Gastrocnemius medialis (tissue), 4 donors: Measurements from ENCODE around the gene GNAS-AS1. TPM values are rescaled to one million over a fixed set of nuclear protein-coding genes. Genes with fewer than 3 reads are reported as not detected.

Experiments
- ATAC-seq, 2 donors: fragments of 150-250 bp; one replicate each; pipeline ENCODE4 v1.9.1; 2016
- DNase-seq, 2 donors: peaks; one replicate each; pipeline ENCODE4 v3.0.0-alpha.2; 2019
- H3K27ac ChIP-seq, 4 donors: fragments of 200-600 bp; sonication (generic); 1 replicate in 1 of 4; 2 replicates in 3 of 4; pipeline ENCODE4 v1.5.1; 2016 to 2018; ENCODE audit warnings: mild to moderate bottlenecking in 2 of 4, moderate library complexity in 1 of 4
- H3K27me3 ChIP-seq, 3 donors: fragments of 200-600 bp; sonication (generic) in 2 of 3; 1 replicate in 1 of 3; 2 replicates in 2 of 3; pipeline versions ENCODE4 v1.5.1 to v1.6.0; 2016 to 2019; ENCODE audit warnings: mild to moderate bottlenecking in 1 of 3, moderate library complexity in 1 of 3
- H3K36me3 ChIP-seq, 2 donors: fragments of 200-600 bp; sonication (generic) in 1 of 2; one replicate each; pipeline ENCODE4 v1.5.1; 2017 to 2018
- H3K4me1 ChIP-seq, 2 donors: fragments of 200-600 bp; sonication (generic) in 1 of 2; one replicate each; pipeline ENCODE4 v1.5.1; 2016 to 2017; ENCODE audit warnings: mild to moderate bottlenecking in 2 of 2
- H3K4me3 ChIP-seq, 4 donors: fragments of 200-600 bp; sonication (generic) in 3 of 4; 1 replicate in 1 of 4; 2 replicates in 3 of 4; pipeline ENCODE4 v1.5.1; 2016 to 2019; ENCODE audit warnings: mild to moderate bottlenecking in 2 of 4
- H3K9me3 ChIP-seq, 3 donors: fragments of 200-600 bp; sonication (generic) in 2 of 3; 1 replicate in 1 of 3; 2 replicates in 2 of 3; pipeline ENCODE4 v1.5.1; 2016 to 2019
- POLR2A ChIP-seq, 2 donors: fragments of 450-650 bp; IDR thresholded peaks; one replicate each; pipeline ENCODE4 v1.6.1; 2017; ENCODE audit warnings: antibody characterized with exemption in 2 of 2, mild to moderate bottlenecking in 2 of 2, moderate library complexity in 2 of 2
- in situ Hi-C, 4 donors: fragments of 200-750 bp; cut with MboI; loops; one replicate each; pipeline versions ENCODE4 v1.15.0 to v1.8.0; 2017; ENCODE audit warnings: low sequenced_read_pairs in 4 of 4
- intact Hi-C: fragments of 100-400 bp; cut with DNase I; formaldehyde crosslinking; loops from one replicate; pipeline ENCODE4 v1.15.1; 2023; ENCODE audit warnings: low total_unique reads
- total RNA-seq, 4 donors: library from RNA; depleted of rRNA; stranded (reverse); fragments of >200 nt; gene quantifications; one replicate each; pipeline versions ENCODE4 v1.1.0 to v1.2.3, GENCODE V29; 2016
- TF ChIP-seq, protein P1 (sequence below), 5 experiments: fragments of 450-650 bp in 3 of 5; fragments of 200-600 bp in 2 of 5; sonication (generic) in 2 of 5; IDR thresholded peaks in 4 of 5; conservative IDR thresholded peaks in 1 of 5; 1 replicate in 4 of 5; 2 replicates in 1 of 5; pipeline ENCODE4 v1.5.1; 2016 to 2019; ENCODE audit warnings: antibody characterized with exemption in 5 of 5, mild to moderate bottlenecking in 3 of 5, moderate library complexity in 3 of 5

The GNAS-AS1 gene
- total RNA-seq, 4 donors from 2014 or later = not detected

DNA sequence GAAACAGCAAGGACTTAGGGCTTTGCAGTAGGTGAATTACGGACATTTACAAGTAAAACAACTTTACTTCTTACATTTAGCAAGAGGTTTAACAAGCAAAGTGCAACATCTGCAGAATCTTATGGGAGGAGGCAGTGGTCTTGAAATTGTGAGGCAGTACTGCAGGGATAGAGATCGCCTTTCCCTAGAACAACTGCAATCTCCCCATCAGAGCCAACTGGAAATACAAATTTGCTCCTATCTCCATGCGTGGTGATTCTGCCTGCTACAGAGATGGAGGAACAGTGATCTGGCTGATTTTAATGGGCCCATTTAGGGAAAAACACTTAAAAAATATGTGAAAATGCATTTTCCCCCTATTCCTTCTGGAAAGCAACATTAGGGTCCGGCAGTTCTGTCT, 27.7 kb upstream of the GNAS-AS1 start:
- DNase-seq = no peak
- intact Hi-C loops (no loop called here), in situ Hi-C loops (loop anchor here in 1 of 4 donors (10.0 to 25.0 kb wide), 2 partner anchors 109 to 346 kb away; partner anchors contain the start of gene NELFCD)
- H3K4me3 ChIP-seq = no peak overlapping the region
- H3K27me3 ChIP-seq = peaks cover 0 to 12% (median 0%) of the 10 kb centered on the region in 3 donors
- no peak overlapping the region for H3K27ac ChIP-seq
- H3K4me1 ChIP-seq = peaks cover 5 to 7% of the 10 kb centered on the region in 2 donors
- no peak for TF ChIP-seq POLR2A (IDR thresholded peaks at IDR 0.05)
- TF ChIP-seq, protein P1, sequence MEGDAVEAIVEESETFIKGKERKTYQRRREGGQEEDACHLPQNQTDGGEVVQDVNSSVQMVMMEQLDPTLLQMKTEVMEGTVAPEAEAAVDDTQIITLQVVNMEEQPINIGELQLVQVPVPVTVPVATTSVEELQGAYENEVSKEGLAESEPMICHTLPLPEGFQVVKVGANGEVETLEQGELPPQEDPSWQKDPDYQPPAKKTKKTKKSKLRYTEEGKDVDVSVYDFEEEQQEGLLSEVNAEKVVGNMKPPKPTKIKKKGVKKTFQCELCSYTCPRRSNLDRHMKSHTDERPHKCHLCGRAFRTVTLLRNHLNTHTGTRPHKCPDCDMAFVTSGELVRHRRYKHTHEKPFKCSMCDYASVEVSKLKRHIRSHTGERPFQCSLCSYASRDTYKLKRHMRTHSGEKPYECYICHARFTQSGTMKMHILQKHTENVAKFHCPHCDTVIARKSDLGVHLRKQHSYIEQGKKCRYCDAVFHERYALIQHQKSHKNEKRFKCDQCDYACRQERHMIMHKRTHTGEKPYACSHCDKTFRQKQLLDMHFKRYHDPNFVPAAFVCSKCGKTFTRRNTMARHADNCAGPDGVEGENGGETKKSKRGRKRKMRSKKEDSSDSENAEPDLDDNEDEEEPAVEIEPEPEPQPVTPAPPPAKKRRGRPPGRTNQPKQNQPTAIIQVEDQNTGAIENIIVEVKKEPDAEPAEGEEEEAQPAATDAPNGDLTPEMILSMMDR (IDR thresholded peaks at IDR 0.05 in 4 of 5, conservative IDR thresholded peaks at IDR 0.05 in 1 of 5) = no peak
- H3K9me3 ChIP-seq = no peaks in the 10 kb centered on the region
- no peak for ATAC-seq
- H3K36me3 ChIP-seq = no peaks in the 10 kb centered on the region

DNA sequence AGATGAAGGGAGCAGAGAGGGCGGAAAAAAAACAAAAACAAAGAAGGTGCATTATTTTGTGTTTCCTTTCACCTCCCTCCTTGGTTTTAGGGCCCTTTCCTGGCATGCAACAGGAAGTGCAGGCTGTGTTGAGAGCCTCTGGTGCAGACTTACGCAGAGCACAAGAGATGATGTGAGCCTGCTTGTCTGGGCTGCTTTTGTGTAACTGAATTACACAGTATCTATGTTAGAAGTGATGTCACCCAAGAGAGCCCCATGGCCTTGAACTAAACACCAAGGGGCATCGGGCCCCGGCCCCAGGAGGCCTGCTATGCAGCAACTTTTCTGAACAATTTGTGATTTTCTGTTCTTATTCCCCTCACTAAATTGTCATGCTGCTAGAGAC, 27.3 kb upstream of the GNAS-AS1 start:
- no peak overlapping the region for H3K4me3 ChIP-seq
- no peak overlapping the region for H3K27ac ChIP-seq
- intact Hi-C loops = no loop called here
- no peak for DNase-seq
- peaks cover 5 to 7% of the 10 kb centered on the region in 2 donors for H3K4me1 ChIP-seq
- in situ Hi-C loops = loop anchor here in 1 of 4 donors (10.0 to 25.0 kb wide), 2 partner anchors 109 to 347 kb away; partner anchors contain the start of gene NELFCD
- H3K9me3 ChIP-seq = no peaks in the 10 kb centered on the region
- TF ChIP-seq POLR2A (IDR thresholded peaks at IDR 0.05) = no peak
- TF ChIP-seq, protein P1 (IDR thresholded peaks at IDR 0.05 in 4 of 5, conservative IDR thresholded peaks at IDR 0.05 in 1 of 5) = no peak
- no peaks in the 10 kb centered on the region for H3K36me3 ChIP-seq
- no peak for ATAC-seq
- H3K27me3 ChIP-seq = peaks cover 0 to 12% (median 0%) of the 10 kb centered on the region in 3 donors

DNA sequence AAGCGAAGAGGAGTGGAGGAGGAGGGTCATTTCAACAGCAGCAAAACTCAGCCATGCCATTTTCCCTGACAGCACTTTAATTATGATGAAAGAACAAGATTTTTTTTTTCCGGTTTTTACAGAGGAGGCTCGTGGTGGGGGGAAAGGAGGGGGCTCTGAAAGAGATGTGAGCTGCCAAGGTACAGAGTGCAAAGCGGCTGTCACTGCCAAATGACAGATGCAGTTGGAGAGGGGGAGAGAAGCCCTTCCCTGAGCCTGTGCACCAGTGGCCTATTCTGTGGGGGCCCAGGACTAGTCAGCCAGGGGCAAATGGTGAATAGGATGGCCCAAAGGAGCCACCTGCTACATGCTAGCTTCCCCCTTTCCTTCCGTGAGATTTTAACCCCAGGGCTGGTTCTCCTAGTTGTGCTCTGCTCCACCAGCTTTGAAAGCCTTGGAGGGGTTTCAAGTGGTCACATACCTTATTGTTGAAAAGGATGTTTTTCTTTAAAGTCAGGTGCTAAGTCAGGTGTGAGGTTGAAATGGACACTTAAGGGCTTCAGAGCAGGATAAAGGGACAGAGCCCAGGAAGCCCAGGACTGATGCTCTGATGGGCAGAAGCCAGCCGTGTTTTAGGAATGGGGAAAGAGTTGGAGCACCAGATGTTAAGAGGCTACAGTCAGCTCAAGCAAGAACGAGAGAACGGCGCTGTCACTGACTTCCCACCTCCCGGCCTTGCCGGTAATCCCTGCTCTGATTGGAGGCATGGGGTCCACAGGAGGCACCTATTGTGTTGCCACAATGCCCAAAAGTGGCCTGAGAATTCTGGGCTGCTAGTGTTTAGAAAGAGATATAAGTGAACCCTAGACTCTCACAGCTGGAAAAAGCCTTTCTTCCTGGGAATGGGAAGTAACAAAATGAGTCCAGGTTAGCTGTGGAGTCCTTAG, 26.6 kb upstream of the GNAS-AS1 start:
- H3K27ac ChIP-seq = no peak overlapping the region
- intact Hi-C loops = no loop called here

DNA sequence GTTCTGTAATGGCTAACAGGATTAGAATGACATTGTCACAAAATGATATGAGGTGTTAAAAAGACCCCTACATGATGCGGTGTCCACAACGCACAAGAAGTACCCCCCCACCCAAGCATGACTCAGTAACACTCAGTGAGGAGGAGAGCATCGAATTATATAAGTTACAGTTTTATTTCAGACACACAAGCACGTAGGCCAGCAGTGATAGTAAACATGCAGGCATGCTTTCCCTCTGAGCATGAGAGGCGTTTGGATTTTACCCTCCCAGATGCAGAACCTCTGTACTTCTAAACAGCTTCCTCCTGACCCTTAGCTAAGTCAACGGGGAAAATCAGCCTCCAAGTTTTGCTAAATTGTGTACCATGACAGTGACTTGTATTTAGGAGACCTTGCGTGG, 25.7 kb upstream of the GNAS-AS1 start:
- ATAC-seq (no peak), DNase-seq (no peak)
- no peak for TF ChIP-seq POLR2A (IDR thresholded peaks at IDR 0.05)
- TF ChIP-seq, protein P1 (IDR thresholded peaks at IDR 0.05 in 4 of 5, conservative IDR thresholded peaks at IDR 0.05 in 1 of 5) = no peak
- intact Hi-C loops (no loop called here), in situ Hi-C loops (loop anchor here in 1 of 4 donors (10.0 to 25.0 kb wide), 2 partner anchors 111 to 348 kb away; partner anchors contain the start of gene NELFCD)
- peaks cover 0 to 12% (median 0%) of the 10 kb centered on the region in 3 donors for H3K27me3 ChIP-seq
- H3K4me1 ChIP-seq = peaks cover under 1% of the 10 kb centered on the region in 2 donors
- H3K36me3 ChIP-seq = no peaks in the 10 kb centered on the region
- H3K4me3 ChIP-seq = no peak overlapping the region
- H3K9me3 ChIP-seq = no peaks in the 10 kb centered on the region
- H3K27ac ChIP-seq = no peak overlapping the region

More for the DNA sequence above, 26.6 kb upstream of the GNAS-AS1 start:
- H3K36me3 ChIP-seq = no peaks in the 10 kb centered on the region
- in situ Hi-C loops = loop anchor here in 1 of 4 donors (10.0 to 25.0 kb wide), 2 partner anchors 110 to 347 kb away; partner anchors contain the start of gene NELFCD
- DNase-seq (no peak), ATAC-seq (no peak)
- no peaks in the 10 kb centered on the region for H3K9me3 ChIP-seq
- H3K4me3 ChIP-seq = no peak overlapping the region
- peaks cover 4 to 5% of the 10 kb centered on the region in 2 donors for H3K4me1 ChIP-seq
- no peak for TF ChIP-seq POLR2A (IDR thresholded peaks at IDR 0.05)
- TF ChIP-seq, protein P1 (IDR thresholded peaks at IDR 0.05 in 4 of 5, conservative IDR thresholded peaks at IDR 0.05 in 1 of 5) = no peak
- peaks cover 0 to 12% (median 0%) of the 10 kb centered on the region in 3 donors for H3K27me3 ChIP-seq
